ENCODE measurements around the gene KCNG2. TPM values are rescaled to one million over a fixed set of nuclear protein-coding genes. Genes with fewer than 3 reads are reported as not detected.

Gene KCNG2
- total and polyA plus RNA-seq, 10 of the 15 experiments (the other 5 are each of a cell fraction or from before 2014, with no cell fraction given), result 0.20 to 0.23 TPM; not detected in 8

- WGBS (ENCODE audit: insufficient coverage, insufficient replicate concordance, low lambda C conversion rate, missing lambda C conversion rate), result 88% methylated on average over 1 of the region's 1 CpG
- H3K27me3 ChIP-seq (replicated peaks in 1 of 2; ENCODE audit: control insufficient read depth in 2 of 2, insufficient read depth in 2 of 2, low read length in 1 of 2), result no peaks in the 10 kb centered on the region
- no peak overlapping the region for H3K27ac ChIP-seq (ENCODE audit: control insufficient read depth, insufficient read depth)
- SMC1A ChIA-PET (ENCODE audit: uncharacterized antibody, unreplicated experiment), result interaction anchor here (0.8 to 1.6 kb wide), 3 partner anchors 39 to 65 kb away, joined by 3 to 4 read pairs (median 3); no protein-coding TSS in a partner anchor
- no TSS peak for BruUV-seq (replicated peaks)
- RAD21 ChIA-PET (ENCODE audit: unreplicated experiment), result interaction anchor here (0.9 kb wide), 1 partner anchor 15 kb away, joined by 4 read pairs; no protein-coding TSS in a partner anchor
- POLR2A ChIA-PET, result no interaction called here
- intact Hi-C loops (cut with micrococcal nuclease; ENCODE audit: unreplicated experiment) (no loop called here), in situ Hi-C loops (cut with MboI) (no loop called here)
- peaks cover 3% of the 10 kb centered on the region; the same call in 1 of the 2 replicates for H3K4me1 ChIP-seq (ENCODE audit: control insufficient read depth, insufficient read depth, low read length)
- no peak overlapping the region for H2AFZ ChIP-seq (ENCODE audit: control insufficient read depth, low read depth, low read length)
- no peak for FAIRE-seq
- no peaks in the 10 kb centered on the region for H3K79me2 ChIP-seq (ENCODE audit: control insufficient read depth, insufficient read depth, low read length)
- TF ChIP-seq CEBPZ (IDR thresholded peaks at IDR 0.05; ENCODE audit: low read depth, low read length), result no peak
- TF ChIP-seq, protein P1, sequence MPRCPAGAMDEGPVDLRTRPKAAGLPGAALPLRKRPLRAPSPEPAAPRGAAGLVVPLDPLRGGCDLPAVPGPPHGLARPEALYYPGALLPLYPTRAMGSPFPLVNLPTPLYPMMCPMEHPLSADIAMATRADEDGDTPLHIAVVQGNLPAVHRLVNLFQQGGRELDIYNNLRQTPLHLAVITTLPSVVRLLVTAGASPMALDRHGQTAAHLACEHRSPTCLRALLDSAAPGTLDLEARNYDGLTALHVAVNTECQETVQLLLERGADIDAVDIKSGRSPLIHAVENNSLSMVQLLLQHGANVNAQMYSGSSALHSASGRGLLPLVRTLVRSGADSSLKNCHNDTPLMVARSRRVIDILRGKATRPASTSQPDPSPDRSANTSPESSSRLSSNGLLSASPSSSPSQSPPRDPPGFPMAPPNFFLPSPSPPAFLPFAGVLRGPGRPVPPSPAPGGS (IDR thresholded peaks at IDR 0.05; ENCODE audit: borderline replicate concordance, insufficient read depth, low read depth, low read length, poor library complexity, severe bottlenecking), result no peak
- no peak for TF ChIP-seq RAD51 (IDR thresholded peaks at IDR 0.05)
- TF ChIP-seq, protein P2, sequence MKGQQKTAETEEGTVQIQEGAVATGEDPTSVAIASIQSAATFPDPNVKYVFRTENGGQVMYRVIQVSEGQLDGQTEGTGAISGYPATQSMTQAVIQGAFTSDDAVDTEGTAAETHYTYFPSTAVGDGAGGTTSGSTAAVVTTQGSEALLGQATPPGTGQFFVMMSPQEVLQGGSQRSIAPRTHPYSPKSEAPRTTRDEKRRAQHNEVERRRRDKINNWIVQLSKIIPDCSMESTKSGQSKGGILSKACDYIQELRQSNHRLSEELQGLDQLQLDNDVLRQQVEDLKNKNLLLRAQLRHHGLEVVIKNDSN (IDR thresholded peaks at IDR 0.05; ENCODE audit: borderline replicate concordance, extremely low read length, insufficient read depth, low read depth, low read length), result no peak
- TF ChIP-seq ZNF24 (IDR thresholded peaks at IDR 0.05), result no peak
- no peak for TF ChIP-seq NR2F1 (conservative IDR thresholded peaks at IDR 0.05)
- H3K4me3 ChIP-seq, result no peak overlapping the region
- CTCF ChIA-PET, result interaction anchor here (1.4 kb wide), 1 partner anchor 57 kb away, joined by 3 read pairs; no protein-coding TSS in a partner anchor
- peaks cover 0 to 8% of the 10 kb centered on the region in 2 experiments; a peak in 3 of 4 replicates for H3K36me3 ChIP-seq (ENCODE audit: control insufficient read depth in 2 of 2, insufficient read depth in 2 of 2, low read length in 1 of 2)
- no peaks in the 10 kb centered on the region; the same call in 2 of the 3 replicates for H3K9me3 ChIP-seq (replicated peaks; ENCODE audit: control insufficient read depth, insufficient read depth, low read length)
- ATAC-seq, result peak; percentile 36; the same call in 2 of the 3 replicates
- no peaks in the 10 kb centered on the region for H4K20me1 ChIP-seq (ENCODE audit: control insufficient read depth, insufficient read depth)
- no peak overlapping the region for H3K9ac ChIP-seq (ENCODE audit: control insufficient read depth, insufficient read depth, low read length)
- no peak for DNase-seq (ENCODE audit: low read depth, low spot score)
- no peak overlapping the region for H3K4me2 ChIP-seq (ENCODE audit: control insufficient read depth, insufficient read depth)
Observed at GRCh38 chr18:79905993-79906392, 108.3 kb downstream of the KCNG2 start.

Measured in GM12878 (cell line).